Hindlimb muscle (tissue), 1 donor: Measurements from ENCODE around the gene BTF3L4. TPM values are rescaled to one million over a fixed set of nuclear protein-coding genes. Genes with fewer than 3 reads are reported as not detected.
"Not testable (repeated sequence)": the region's sequence is repeated elsewhere in the genome, so short reads cannot be mapped to it uniquely, and the experiment has no call there.

Source experiments
- DNase-seq: peaks from one replicate; pipeline ENCODE4 v3.0.0-alpha.2; 2013
- polyA plus RNA-seq: library from polyadenylated mRNA; unstranded; fragments of 120-200 nt; gene quantifications from one replicate; pipeline ENCODE4 v1.2.1, GENCODE V29; 2013; ENCODE audit not compliant: insufficient read length

BTF3L4 gene
- polyA plus RNA-seq, 1 donor: 67.3 TPM

GRCh38 chr1:52055066-52055865, 829 bp upstream of the BTF3L4 start, which contains the start of gene TXNDC12:
Gene TXNDC12, minus strand, starts transcription at chr1:52055191. Its CDS starts 95 bp downstream, at chr1:52055096.
- DNase-seq: peak; percentile 87

GRCh38 chr1:52055866-52056162, 281 bp upstream of the BTF3L4 start:
- DNase-seq: no peak

GRCh38 chr1:52056937-52057231, 789 bp downstream of the BTF3L4 start:
- DNase-seq: no peak

- DNase-seq: no peak
Observed at GRCh38 chr1:52057255-52057654, 1.2 kb downstream of the BTF3L4 start.

- no peak for DNase-seq
Observed at GRCh38 chr1:52057876-52058415, 1.9 kb downstream of the BTF3L4 start.

- no peak for DNase-seq
Observed at GRCh38 chr1:52059321-52059720, 3.2 kb downstream of the BTF3L4 start.

- DNase-seq: no peak
Observed at GRCh38 chr1:52059888-52060287, 3.8 kb downstream of the BTF3L4 start.

GRCh38 chr1:52060822-52061221, 4.7 kb downstream of the BTF3L4 start:
- DNase-seq: no peak

- DNase-seq: no peak
Observed at GRCh38 chr1:52063192-52063591, 7.1 kb downstream of the BTF3L4 start.

- DNase-seq: no peak
Observed at GRCh38 chr1:52070704-52071103, 14.6 kb downstream of the BTF3L4 start.

- no peak for DNase-seq
Observed at GRCh38 chr1:52072291-52072690, 16.2 kb downstream of the BTF3L4 start.

- not testable (repeated sequence) for DNase-seq
Observed at GRCh38 chr1:52077277-52077676, 21.2 kb downstream of the BTF3L4 start.

GRCh38 chr1:52080014-52080415, 23.9 kb downstream of the BTF3L4 start:
- no peak for DNase-seq

GRCh38 chr1:52087892-52088291, 31.8 kb downstream of the BTF3L4 start:
- DNase-seq: not testable (repeated sequence)

GRCh38 chr1:52094300-52094699, 38.2 kb downstream of the BTF3L4 start:
- not testable (repeated sequence) for DNase-seq

- DNase-seq: no peak
Observed at GRCh38 chr1:52096216-52096615, 40.1 kb downstream of the BTF3L4 start.

- DNase-seq: no peak
Observed at GRCh38 chr1:52098139-52098871, 42.2 kb downstream of the BTF3L4 start.

GRCh38 chr1:52102336-52103013, 46.4 kb downstream of the BTF3L4 start:
- no peak for DNase-seq

- DNase-seq: no peak
Observed at GRCh38 chr1:52111492-52111891, 55.4 kb downstream of the BTF3L4 start.

- DNase-seq: no peak
Observed at GRCh38 chr1:52112489-52112888, 56.4 kb downstream of the BTF3L4 start.

GRCh38 chr1:52119301-52120079, 63.4 kb downstream of the BTF3L4 start:
- no peak for DNase-seq

- DNase-seq: no peak
Observed at GRCh38 chr1:52122384-52122783, 66.3 kb downstream of the BTF3L4 start.

- no peak for DNase-seq
Observed at GRCh38 chr1:52123622-52124021, 67.5 kb downstream of the BTF3L4 start.
